ENCODE measurements around the gene TTC34. TPM values are rescaled to one million over a fixed set of nuclear protein-coding genes. Genes with fewer than 3 reads are reported as not detected.

Gene TTC34
- total and polyA plus RNA-seq, 9 of the 15 experiments (the other 6 are each of a cell fraction or from before 2014, with no cell fraction given): 0.03 to 0.38 (median 0.05) TPM; not detected in 2

GRCh38 chr1:2604156-2604843 lies 197.2 kb downstream of the TTC34 start:
- intact Hi-C loops (cut with micrococcal nuclease): no loop called here
- DNase-seq (ENCODE audit: extremely low read depth in 1 of 4, low spot score in 3 of 4) (no peak), FAIRE-seq (no peak), ATAC-seq (no peak)
- Histone ChIP-seq H3K27ac (ENCODE audit: extremely low read depth, low read depth, low read length) (no peak overlapping the region), H4K20me1 (replicated peaks; ENCODE audit: control insufficient read depth, insufficient read depth, low read length) (0 out of 2 replicates have a peak, but pooled peaks cover 9% of the 10 kb centered on the region), H3K4me2 (ENCODE audit: insufficient read depth, low read length) (no peak overlapping the region), H3K27me3 (ENCODE audit: control insufficient read depth in 2 of 2, insufficient read depth in 2 of 2, low read length in 2 of 2) (peaks cover 30 to 52% of the 10 kb centered on the region in 2 experiments; a peak in 4 of 5 replicates), H3K9me1 (ENCODE audit: control insufficient read depth, insufficient read depth, low read length) (no peaks in the 10 kb centered on the region), H3K9me3 (replicated peaks; ENCODE audit: control insufficient read depth, insufficient read depth, low read depth, low read length) (no peaks in the 10 kb centered on the region), H2AFZ (ENCODE audit: low read depth, low read length) (no peak overlapping the region), H3K79me2 (ENCODE audit: control insufficient read depth, insufficient read depth, low read length) (no peaks in the 10 kb centered on the region), H3K36me3 (ENCODE audit: control insufficient read depth, insufficient read depth, low read length) (no peaks in the 10 kb centered on the region), H3K9ac (ENCODE audit: insufficient read depth in 1 of 2, low read depth in 2 of 2, low read length in 2 of 2) (no peak overlapping the region; a peak in 1 of 4 replicates), H3K4me1 (replicated peaks in 1 of 2; ENCODE audit: control insufficient read depth in 2 of 2, insufficient read depth in 2 of 2, low read length in 2 of 2) (peaks cover 0 to 30% of the 10 kb centered on the region in 2 experiments; a peak in 2 of 5 replicates), H3K4me3 (no peak overlapping the region)
- in situ Hi-C loops (cut with MboI): no loop called here
- ChIA-PET CTCF (ENCODE audit: low intra/inter-chr PET ratio) (no interaction called here), POLR2A (interaction anchor here (1.0 kb wide), 1 partner anchor 18 kb away, joined by 4 read pairs; no protein-coding TSS in a partner anchor)
- no TSS peak for BruUV-seq (replicated peaks)
- WGBS (ENCODE audit: insufficient coverage, low coverage, missing lambda C conversion rate): 4% methylated on average over 18 of the region's 19 CpGs
- TF ChIP-seq POLR2AphosphoS5 (IDR thresholded peaks at IDR 0.05; ENCODE audit: control insufficient read depth, insufficient read depth, low read depth, low read length) (no peak), HNRNPL (IDR thresholded peaks at IDR 0.05; ENCODE audit: low read depth, low read length) (no peak), SIRT6 (IDR thresholded peaks at IDR 0.05; ENCODE audit: low read depth, low read length) (no peak), CHD4 (IDR thresholded peaks at IDR 0.05; ENCODE audit: insufficient read depth, insufficient replicate concordance, low read depth, low read length, poor library complexity, severe bottlenecking) (no peak), ZNF57 (CRISPR knock-in tag; IDR thresholded peaks at IDR 0.05) (no peak), ZNF512 (tag; IDR thresholded peaks at IDR 0.05) (no peak), CREB3 (tag; conservative IDR thresholded peaks at IDR 0.05; ENCODE audit: low read depth) (no peak), ZNF175 (CRISPR knock-in tag; IDR thresholded peaks at IDR 0.05; ENCODE audit: low read depth) (no peak), ZKSCAN8 (CRISPR knock-in tag; IDR thresholded peaks at IDR 0.05) (no peak), TAF1 (IDR thresholded peaks at IDR 0.05; ENCODE audit: control insufficient read depth, extremely low read depth, insufficient read depth, low read length, severe bottlenecking) (no peak), HNRNPUL1 (IDR thresholded peaks at IDR 0.05; ENCODE audit: low read length) (no peak), SMAD4 (CRISPR knock-in tag; conservative IDR thresholded peaks at IDR 0.05) (no peak)
- TF ChIP-seq, protein P1, sequence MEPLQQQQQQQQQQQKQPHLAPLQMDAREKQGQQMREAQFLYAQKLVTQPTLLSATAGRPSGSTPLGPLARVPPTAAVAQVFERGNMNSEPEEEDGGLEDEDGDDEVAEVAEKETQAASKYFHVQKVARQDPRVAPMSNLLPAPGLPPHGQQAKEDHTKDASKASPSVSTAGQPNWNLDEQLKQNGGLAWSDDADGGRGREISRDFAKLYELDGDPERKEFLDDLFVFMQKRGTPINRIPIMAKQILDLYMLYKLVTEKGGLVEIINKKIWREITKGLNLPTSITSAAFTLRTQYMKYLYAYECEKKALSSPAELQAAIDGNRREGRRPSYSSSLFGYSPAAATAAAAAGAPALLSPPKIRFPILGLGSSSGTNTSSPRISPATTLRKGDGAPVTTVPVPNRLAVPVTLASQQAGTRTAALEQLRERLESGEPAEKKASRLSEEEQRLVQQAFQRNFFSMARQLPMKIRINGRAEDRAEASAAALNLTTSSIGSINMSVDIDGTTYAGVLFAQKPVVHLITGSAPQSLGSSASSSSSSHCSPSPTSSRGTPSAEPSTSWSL (CRISPR knock-in tag; IDR thresholded peaks at IDR 0.05; ENCODE audit: borderline replicate concordance): no peak
